HepG2 (cell line): Measurements from ENCODE around the gene IFRD1. TPM values are rescaled to one million over a fixed set of nuclear protein-coding genes. Genes with fewer than 3 reads are reported as not detected.

Source experiments
- ATAC-seq: fragments of 200-7000 bp; cut with Tn5 transposase; 3 replicates; pipeline ENCODE4 v1.9.1; 2020; ENCODE audit warnings: mild to moderate bottlenecking, moderate library complexity
- BruUV-seq: library from RNA; stranded (reverse); fragments of 400-500 nt; replicated peaks from 2 replicates; lab custom pipeline; 2021; lab: Mats Ljungman, UMichigan
- CTCF ChIA-PET: fragments of 300-600 bp; formaldehyde crosslinking; extraction: SDS; loops from one replicate; lab custom pipeline; 2021; ENCODE audit warnings: low total read pairs, inconsistent platforms, low intra/inter-chr PET ratio; lab: Yijun Ruan, JAX
- POLR2A ChIA-PET: fragments of 350-600 bp; sonication (Branson Sonifier 250); formaldehyde crosslinking; loops from one replicate; lab custom pipeline; 2020; ENCODE audit warnings: antibody characterized with exemption, inconsistent platforms; lab: Yijun Ruan, JAX
- DNase-seq: peaks from one replicate; pipeline ENCODE4 v3.0.0-alpha.2; 2015; ENCODE audit warnings: low spot score
- FAIRE-seq: peaks from 3 replicates; lab custom pipeline; 2011; peaks lifted over from hg19 to GRCh38; lab: Jason Lieb, UNC
- H2AFZ ChIP-seq: one replicate; pipeline ENCODE4 v1.6.1; 2011; ENCODE audit warnings: low read length, inconsistent platforms
- H3K27ac ChIP-seq: fragments of 300-600 bp; 3 replicates; pipeline ENCODE4 v1.8.0; 2011; ENCODE audit warnings: mixed run types, mild to moderate bottlenecking, mixed read lengths, low read length, inconsistent platforms; ENCODE audit not compliant: insufficient read depth; ENCODE audit errors: extremely low read length
- H3K27me3 ChIP-seq, 2 experiments: fragments of 200-600 bp in 1 of 2; 2 replicates in 1 of 2; 3 replicates in 1 of 2; pipeline versions ENCODE4 v1.6.0 to v1.8.0; 2011; ENCODE audit warnings: low read length in 2 of 2, mild to moderate bottlenecking in 2 of 2, moderate library complexity in 2 of 2, inconsistent platforms in 1 of 2; ENCODE audit not compliant: insufficient read depth in 2 of 2, control insufficient read depth in 1 of 2
- H3K36me3 ChIP-seq, 2 experiments: fragments of 200-600 bp in 1 of 2; replicated peaks in 1 of 2; 2 replicates in 1 of 2; 3 replicates in 1 of 2; pipeline versions ENCODE4 v1.5.1 to v1.8.0; 2011; ENCODE audit warnings: low read length in 2 of 2, inconsistent platforms in 1 of 2; ENCODE audit not compliant: insufficient read depth in 2 of 2, control insufficient read depth in 1 of 2
- H3K4me1 ChIP-seq: 2 replicates; pipeline ENCODE4 v1.5.1; 2012; ENCODE audit warnings: low read length, inconsistent platforms; ENCODE audit not compliant: insufficient read depth
- H3K4me2 ChIP-seq: 2 replicates; pipeline ENCODE4 v1.6.0; 2011; ENCODE audit warnings: low read depth, low read length, inconsistent platforms
- H3K4me3 ChIP-seq, 3 experiments: fragments of 200-600 bp in 1 of 3; sonication (generic), shearing (Covaris generic) in 1 of 3; replicated peaks in 1 of 3; 2 replicates each; pipeline ENCODE4 v1.5.1; 2011 to 2016; ENCODE audit warnings: low read length in 3 of 3, inconsistent platforms in 2 of 3, low read depth in 2 of 3, mild to moderate bottlenecking in 2 of 3, control low read depth in 1 of 3, mixed read lengths in 1 of 3; ENCODE audit not compliant: insufficient read depth in 1 of 3
- H3K79me2 ChIP-seq: one replicate; pipeline ENCODE4 v1.6.1; 2011; ENCODE audit warnings: low read length, inconsistent platforms; ENCODE audit not compliant: insufficient read depth
- H3K9ac ChIP-seq: 2 replicates; pipeline ENCODE4 v1.6.0; 2011; ENCODE audit warnings: mild to moderate bottlenecking, low read depth, low read length, inconsistent platforms; ENCODE audit not compliant: insufficient read depth
- H3K9me3 ChIP-seq: 2 replicates; pipeline ENCODE4 v1.5.1; 2012; ENCODE audit warnings: mild to moderate bottlenecking, low read length
- H4K20me1 ChIP-seq: 2 replicates; pipeline ENCODE4 v1.6.0; 2011; ENCODE audit warnings: inconsistent platforms, mild to moderate bottlenecking, low read length, moderate library complexity; ENCODE audit not compliant: insufficient read depth
- CCAR2 ChIP-seq: fragments of 200-400 bp; formaldehyde crosslinking; optimal IDR thresholded peaks from 2 replicates; pipeline ENCODE3; 2018; ENCODE audit warnings: low read depth, mild to moderate bottlenecking, low read length, moderate library complexity
- HBP1 ChIP-seq: IDR thresholded peaks from 2 replicates; pipeline ENCODE4 v1.6.1; 2016; ENCODE audit warnings: low read depth, control low read depth
- HES4 ChIP-seq: sonication (generic); formaldehyde crosslinking; IDR thresholded peaks from 2 replicates; pipeline ENCODE4 v1.9.0; 2021; ENCODE audit warnings: mild to moderate bottlenecking, missing genetic modification reagents, borderline replicate concordance
- KAT7 ChIP-seq: IDR thresholded peaks from 2 replicates; pipeline ENCODE4 v1.6.1; 2018; ENCODE audit warnings: borderline replicate concordance, missing compliant biosample characterization
- MIER2 ChIP-seq: IDR thresholded peaks from 2 replicates; pipeline ENCODE4 v1.6.1; 2016; ENCODE audit warnings: missing biosample characterization, missing genetic modification reagents
- MIER3 ChIP-seq: IDR thresholded peaks from 2 replicates; pipeline ENCODE4 v1.6.1; 2016; ENCODE audit warnings: missing compliant biosample characterization, borderline replicate concordance
- NFE2L2 ChIP-seq: fragments of 150-350 bp; IDR thresholded peaks from 2 replicates; pipeline ENCODE4 v1.6.1; 2014; ENCODE audit warnings: low read length
- NR3C1 ChIP-seq: sonication (generic); formaldehyde crosslinking; IDR thresholded peaks from 2 replicates; pipeline ENCODE4 v1.4.0; 2020; ENCODE audit warnings: missing genetic modification reagents
- ZNF674 ChIP-seq: sonication (generic); formaldehyde crosslinking; IDR thresholded peaks from 2 replicates; pipeline ENCODE4 v1.5.0; 2020; ENCODE audit warnings: low read depth, mild to moderate bottlenecking, missing genetic modification reagents
- ZNF781 ChIP-seq: sonication (generic); formaldehyde crosslinking; IDR thresholded peaks from 2 replicates; pipeline ENCODE4 v1.5.1; 2020; ENCODE audit warnings: borderline replicate concordance, mild to moderate bottlenecking, missing genetic modification reagents; ENCODE audit errors: not compliant biosample characterization
- whole genome bisulfite sequencing: methylation state at CpG from one replicate; pipeline ENCODE4 v1.1.6; 2017; ENCODE audit warnings: low lambda C conversion rate; 5-methylcytosine and 5-hydroxymethylcytosine counted together
- in situ Hi-C: cut with HindIII; loops from 2 replicates; pipeline ENCODE4 v1.10.0; 2017; ENCODE audit warnings: low pct_unique_long_range_greater_than_20kb; ENCODE audit not compliant: extremely low pct_ligation_motif_present
- intact Hi-C: fragments of 100-400 bp; cut with micrococcal nuclease; formaldehyde crosslinking; loops from one replicate; pipeline ENCODE4 v1.10.0; 2022; ENCODE audit not compliant: unreplicated experiment
- polyA plus RNA-seq, 8 experiments: library from polyadenylated mRNA; depleted of rRNA in 3 of 8; stranded (reverse) in 7 of 8; unstranded in 1 of 8; fragments of >200 nt; fragmentation: Illumina TruSeq in 4 of 8; extraction: Trizol in 4 of 8; gene quantifications; 2 replicates each; pipeline versions ENCODE4 v1.2.1 to v1.2.3, GENCODE V29; 2011 to 2016; ENCODE audit warnings: low read depth in 4 of 8, missing spikeins in 1 of 8, mixed read lengths in 1 of 8; ENCODE audit not compliant: insufficient read depth in 1 of 8
- total RNA-seq, 5 experiments: library from RNA; depleted of rRNA; stranded (reverse); fragments of >200 nt; fragmentation: Illumina TruSeq; extraction: Trizol; gene quantifications; 2 replicates each; pipeline ENCODE4 v1.2.3, GENCODE V29; 2016; ENCODE audit warnings: low read depth in 1 of 5

IFRD1 gene
- total and polyA plus RNA-seq, 2 of the 13 experiments (the other 11 are each of a cell fraction or from before 2014, with no cell fraction given), result 50.9 to 55.5 TPM

DNA sequence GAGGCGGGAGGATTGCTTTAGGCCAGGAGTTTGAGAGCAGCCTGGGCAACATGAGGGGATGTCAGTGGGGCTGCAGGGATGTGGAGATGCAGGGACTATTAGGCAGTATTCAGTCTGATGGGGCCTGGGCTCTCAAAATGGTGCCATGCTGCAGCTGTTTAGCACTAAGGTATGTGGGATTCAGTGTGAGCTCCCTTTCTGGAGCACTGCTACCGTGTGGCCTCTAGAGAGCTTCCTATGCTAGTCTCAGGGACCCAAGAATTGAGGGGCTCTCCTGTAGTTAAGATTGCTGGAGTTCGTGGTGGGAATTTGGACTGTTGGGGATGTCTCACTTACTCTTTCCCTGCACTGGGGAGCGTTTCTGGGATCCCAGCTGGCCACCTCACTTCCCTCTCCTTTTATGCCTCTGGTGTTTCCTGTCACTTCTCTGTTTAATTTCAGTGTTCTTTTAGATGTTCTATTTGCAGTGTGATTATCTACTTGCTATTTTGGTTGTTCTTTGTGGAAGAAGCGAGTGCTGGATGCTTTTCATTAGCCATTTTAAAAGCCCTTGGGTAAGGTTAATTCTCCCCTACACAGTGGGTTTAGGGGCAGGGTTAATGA, 53.9 kb downstream of the IFRD1 start:
- TF ChIP-seq HES4 (CRISPR knock-in tag) (no peak), HBP1 (CRISPR knock-in tag) (no peak), MIER2 (CRISPR knock-in tag) (no peak), MIER3 (CRISPR knock-in tag) (no peak), NR3C1 (no peak), CCAR2 (no peak), NFE2L2 (no peak), ZNF674 (CRISPR knock-in tag) (no peak), KAT7 (CRISPR knock-in tag) (no peak), ZNF781 (CRISPR knock-in tag) (no peak)
- TF ChIP-seq, all 625 proteins: peak for 0
- CTCF ChIA-PET, result no interaction called here
- Histone ChIP-seq H3K36me3 (no peaks in the 10 kb centered on the region), H3K9me3 (no peaks in the 10 kb centered on the region), H3K27ac (no peak overlapping the region), H3K79me2 (no peaks in the 10 kb centered on the region), H3K4me3 (no peak overlapping the region), H3K4me2 (no peak overlapping the region), H3K27me3 (peaks cover 1 to 15% of the 10 kb centered on the region in 2 experiments; a peak in 3 of 5 replicates), H4K20me1 (no peaks in the 10 kb centered on the region), H3K4me1 (peaks cover 32% of the 10 kb centered on the region), H3K9ac (no peak overlapping the region), H2AFZ (no peak overlapping the region)
- in situ Hi-C loops, result no loop called here
- WGBS, result 33% methylated on average over 5 of the region's 5 CpGs
- no peak for ATAC-seq
- POLR2A ChIA-PET, result no interaction called here
- no TSS peak for BruUV-seq
- FAIRE-seq, result no peak
- no peak for DNase-seq
- intact Hi-C loops, result no loop called here
